Activated CD4-positive, alpha-beta T cell treated with anti-CD3 and anti-CD28 coated beads, Interleukin-2, amount 50 U/mL, for 4 hours (primary cell): ENCODE data around the gene MYO1C.

Source experiments
- DNase-seq, 2 experiments: peaks; one replicate each; pipeline ENCODE4 v3.0.0-alpha.2; 2020

The MYO1C gene

DNA sequence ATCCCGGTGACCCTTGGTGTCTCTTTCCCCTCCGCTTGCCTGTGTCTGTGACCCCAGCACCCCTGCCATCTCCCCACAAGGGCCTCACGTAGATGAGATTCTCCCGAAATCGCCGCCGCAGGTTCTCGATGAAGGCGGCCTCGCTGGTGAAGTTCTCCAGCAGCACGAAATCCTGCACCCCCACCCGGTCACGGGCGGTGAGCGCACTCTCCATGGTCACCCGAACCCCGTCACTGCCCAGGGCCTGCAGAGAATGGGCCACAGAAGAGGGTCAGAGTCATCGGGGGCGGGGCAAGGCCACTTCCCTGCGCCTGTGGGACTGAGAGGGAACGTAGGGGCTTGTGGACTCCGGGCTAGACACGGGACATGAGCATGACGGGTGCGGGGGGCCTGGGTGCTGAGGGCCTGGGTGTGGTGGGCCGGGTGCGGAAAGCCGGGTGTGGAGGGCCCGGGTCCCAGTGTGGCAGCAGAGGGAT lies 8.4 kb downstream of the MYO1C start:
- no peak for DNase-seq

DNA sequence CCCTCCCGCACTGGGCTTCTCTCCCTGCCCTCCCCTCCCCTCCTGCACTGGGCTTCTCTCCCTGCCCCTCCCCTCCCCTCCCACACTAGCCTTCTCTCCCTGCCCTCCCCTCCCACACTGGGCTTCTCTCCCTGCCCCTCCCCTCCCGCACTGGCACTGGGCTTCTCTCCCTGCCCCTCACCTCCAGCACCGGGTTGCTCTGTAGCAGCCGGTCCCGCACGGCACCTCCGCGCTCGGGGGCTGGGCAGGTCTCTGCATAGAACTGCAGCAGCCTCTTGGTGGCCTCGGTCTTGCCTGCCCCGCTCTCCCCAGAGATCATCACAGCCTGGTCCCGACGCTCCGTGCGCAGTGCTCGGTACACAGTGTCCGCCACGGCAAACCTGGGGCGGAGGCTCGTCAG lies 9.8 kb downstream of the MYO1C start:
- no peak for DNase-seq

DNA sequence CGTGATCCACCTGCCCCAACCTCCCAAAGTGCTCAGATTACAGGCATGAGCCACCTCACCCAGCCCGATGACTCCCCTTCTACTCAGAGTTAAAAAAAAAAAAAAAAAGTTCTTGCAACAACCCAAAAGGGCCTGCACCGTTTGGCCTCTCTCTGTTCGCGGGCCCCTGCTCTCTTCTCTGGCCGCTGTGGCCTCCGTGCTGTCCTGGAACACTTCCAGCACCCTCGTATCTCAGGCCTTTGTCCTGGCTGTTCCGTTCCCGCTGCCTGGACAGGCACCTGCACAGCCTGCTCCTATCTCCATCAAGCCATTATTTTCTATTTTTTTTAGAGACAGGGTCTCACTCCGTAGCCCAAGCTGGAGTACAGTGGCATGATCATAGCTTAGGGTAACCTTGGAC lies 10.8 kb downstream of the MYO1C start:
- DNase-seq = no peak

DNA sequence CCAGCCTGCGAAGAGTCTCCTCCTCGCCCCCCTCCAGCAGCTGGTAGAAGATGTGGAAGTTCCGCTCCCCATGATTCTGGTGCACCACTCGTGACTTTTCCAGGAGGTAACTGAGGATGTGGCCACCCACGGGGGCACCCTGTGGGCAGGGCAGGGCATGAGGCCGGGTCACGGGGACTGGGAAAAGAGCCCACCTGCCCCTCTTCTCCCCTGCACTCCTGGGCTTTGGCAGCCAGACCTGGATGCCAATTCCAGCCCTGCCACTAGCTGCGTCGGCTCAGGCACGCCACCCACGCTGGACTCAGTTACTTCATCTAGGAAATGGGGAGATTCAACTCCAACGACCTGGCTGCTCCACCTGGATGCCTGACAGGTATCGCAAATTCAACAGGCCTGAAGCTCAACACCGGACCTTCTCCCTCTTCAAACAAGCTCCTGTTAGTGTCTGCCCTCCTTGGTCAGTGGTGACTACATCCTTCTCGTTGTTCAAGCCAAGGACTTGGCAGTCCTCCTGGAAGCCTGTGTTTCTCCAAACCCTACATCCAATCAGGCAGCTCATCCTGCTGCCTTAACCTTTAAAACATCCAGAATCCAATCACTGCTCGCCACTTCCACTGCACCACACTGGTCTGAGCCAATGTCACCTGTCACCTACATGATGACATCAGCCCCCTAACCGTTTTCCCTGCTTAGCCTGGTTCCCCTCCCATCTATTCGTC lies 11.6 kb downstream of the MYO1C start:
- DNase-seq = no peak

DNA sequence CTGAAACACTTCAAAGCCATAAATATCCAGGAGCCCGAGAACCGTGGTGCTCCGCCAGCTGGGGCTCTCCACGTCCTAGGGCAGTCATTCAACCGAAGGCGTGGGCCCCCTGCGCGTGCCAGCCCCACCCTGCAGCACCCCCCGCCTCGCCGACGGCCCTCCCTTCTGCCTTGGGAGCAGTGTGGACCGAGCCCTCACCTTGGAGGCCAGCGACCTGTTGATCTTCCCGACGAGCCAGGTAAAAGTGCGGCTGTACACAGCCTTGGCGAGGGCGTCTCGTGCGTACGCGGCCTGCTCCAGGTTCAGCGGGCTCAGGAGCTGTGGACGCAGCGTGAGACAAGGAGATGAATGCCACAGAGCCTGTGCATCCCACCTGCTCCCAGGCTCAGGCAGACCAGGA lies 14.1 kb downstream of the MYO1C start:
- DNase-seq = no peak

DNA sequence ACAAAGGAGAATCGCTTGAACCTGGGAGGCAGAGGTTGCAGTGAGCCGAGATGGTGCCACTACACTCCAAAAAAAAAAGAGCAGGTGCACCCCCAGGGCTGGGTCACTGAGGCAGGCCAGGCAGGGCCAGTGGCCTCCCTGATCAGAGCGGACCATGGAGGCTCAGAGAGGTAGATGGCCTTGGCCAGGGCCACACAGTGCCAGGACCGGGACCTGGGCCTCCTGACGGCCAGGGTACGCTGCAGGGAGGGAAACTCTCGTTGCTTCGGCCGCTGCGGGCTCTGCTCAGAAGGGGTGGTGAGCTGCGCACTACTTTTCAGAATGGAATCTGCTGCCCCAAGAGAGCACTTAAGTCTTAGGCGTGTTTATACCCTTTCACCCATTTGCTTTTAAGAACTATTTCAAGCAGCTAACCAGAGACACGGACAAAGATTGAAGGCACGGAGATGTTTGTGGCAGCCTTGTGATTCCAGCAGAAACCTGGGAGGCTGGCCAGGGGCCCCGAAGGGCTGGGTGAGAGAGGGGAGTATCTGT lies 17.1 kb downstream of the MYO1C start:
- DNase-seq = no peak

DNA sequence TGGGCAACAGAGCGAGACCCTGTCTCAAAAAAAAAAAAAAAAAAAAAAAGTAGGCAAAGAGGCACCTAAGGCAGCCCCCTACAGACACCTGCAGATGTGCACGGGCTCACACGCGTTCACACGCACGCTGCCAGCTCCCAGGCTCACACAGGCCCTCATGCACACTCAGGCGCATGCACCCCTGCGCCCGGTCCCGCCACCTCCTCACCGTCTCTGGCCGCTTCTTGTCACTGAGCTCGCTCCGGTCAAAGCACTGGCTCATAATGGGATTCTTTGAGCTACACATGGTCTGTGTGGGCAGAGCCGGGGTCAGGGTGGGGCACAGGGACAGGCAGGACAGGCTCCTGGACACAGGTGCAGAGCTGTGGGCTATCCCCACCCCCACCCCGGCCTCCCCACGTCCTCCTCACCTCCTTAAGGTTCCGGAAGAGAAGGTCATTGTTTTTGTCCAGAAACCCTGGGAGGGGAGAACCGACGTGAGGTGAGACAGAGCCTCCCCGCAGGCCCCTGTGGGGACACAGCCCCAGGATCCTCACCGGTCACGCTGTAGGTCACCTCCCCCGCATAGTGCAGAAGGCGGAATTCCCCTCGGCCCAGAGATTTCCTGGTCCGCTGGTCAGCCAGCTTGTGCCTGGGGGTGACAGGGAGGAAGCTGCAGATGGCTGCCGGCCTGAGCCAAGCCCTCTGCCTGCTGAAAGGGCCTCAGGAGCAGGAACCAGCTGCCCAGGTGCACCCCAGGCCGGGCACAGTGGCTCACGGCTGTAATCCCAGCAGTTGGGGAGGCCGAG lies 17.9 kb downstream of the MYO1C start:
- DNase-seq = no peak

DNA sequence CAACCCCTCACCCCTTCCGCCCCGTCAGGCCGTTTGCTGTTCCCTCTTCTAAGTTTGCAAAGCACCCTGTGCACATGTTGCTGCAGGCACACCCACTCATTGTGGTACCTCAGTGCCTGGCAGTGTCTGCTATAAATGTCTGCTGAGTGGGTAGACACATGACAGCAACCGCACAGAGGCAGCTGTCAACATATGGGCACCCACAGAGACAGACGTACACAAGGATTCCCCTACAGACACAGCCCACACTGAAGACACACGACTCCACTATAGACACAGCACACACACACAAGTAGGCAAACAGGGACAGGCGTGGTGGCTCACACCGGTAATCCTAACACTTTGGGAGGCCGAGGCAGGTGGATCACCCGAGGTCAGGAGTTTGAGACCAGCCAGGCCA lies 18.6 kb downstream of the MYO1C start:
- DNase-seq = peak; percentile 27 to 34

DNA sequence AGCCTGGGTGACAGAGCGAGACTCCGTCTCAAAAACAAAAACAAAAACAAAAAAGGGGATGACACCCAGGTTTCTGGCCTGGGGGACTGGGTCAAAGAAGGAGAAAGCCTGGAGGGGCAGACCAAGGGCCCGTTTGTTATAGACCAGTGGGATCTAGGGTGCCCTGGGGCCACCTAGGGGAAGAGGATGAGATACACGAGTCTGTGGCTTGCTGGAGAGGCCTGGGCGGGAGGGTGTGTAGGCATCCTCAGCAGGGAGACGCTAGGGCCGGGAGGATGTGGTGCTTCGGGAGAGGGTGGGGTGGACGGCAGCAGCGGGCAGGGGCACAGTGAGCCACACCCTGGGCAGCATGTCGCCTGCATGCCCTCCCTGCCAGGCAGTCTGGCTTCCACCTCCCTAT lies 19.3 kb downstream of the MYO1C start:
- no peak for DNase-seq

DNA sequence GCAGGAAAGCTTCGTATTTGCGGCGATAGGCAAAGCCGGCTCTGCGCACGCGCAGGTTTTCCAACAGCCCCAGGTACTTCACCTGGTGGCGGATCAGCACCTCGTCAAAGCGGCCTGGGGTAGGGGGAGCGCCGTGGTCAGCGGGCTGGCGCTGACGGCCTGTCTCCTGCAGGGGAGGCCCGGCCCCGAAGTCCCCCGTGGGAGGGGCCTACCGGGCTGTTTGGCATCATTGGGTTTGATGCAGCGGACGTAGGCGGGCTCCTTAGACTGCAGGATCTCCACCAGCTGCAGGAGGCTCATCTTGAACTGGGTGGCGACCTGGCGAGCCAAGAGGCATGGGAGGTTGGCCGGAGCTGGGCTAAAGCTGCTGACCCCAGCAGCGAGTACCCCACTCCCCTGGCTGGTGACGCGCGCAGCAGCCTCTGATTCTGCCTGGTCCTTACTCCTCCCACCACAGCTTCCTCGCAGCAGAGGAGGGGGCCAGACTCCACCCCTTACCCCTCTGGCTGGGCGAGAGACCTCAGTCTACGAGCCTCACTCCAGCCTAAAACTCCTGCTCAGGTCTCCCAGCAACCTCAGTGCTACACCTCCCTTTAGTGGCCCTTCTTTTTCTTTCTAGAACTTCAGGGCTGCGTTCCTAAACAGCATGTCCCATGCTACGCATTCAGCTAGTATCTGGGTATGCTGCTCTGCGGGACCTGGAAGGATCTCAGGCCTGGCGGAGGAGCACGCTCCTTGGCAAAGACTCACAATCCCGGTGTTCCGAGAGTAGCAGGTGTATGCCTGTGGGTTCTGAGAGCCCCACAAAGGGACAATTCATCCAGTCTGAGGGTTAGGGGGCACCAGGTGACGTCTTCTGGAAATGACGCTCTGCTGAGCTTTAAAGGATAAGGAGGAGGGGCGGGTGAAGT lies 20.3 kb downstream of the MYO1C start:
- DNase-seq = no peak

DNA sequence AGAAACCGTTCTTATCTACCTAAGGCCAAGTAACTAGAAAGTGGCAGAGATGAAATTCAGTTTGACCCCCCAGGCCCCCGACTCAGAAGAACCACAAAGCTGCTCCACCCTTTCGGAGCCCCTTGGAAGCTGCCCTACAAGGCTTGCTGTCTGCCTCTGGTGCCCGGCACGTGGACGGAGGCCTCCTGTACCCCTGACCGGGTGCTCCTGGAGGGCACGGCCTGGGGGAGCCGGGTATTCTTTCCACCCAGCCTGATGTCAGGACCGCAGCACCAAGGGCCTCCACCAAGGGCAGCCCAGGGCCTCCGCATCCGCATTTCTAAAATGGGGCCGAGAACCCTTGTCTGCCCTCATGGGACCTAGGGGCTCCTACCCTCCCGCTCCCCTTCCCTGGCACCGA lies 21.0 kb downstream of the MYO1C start:
- DNase-seq = no peak

DNA sequence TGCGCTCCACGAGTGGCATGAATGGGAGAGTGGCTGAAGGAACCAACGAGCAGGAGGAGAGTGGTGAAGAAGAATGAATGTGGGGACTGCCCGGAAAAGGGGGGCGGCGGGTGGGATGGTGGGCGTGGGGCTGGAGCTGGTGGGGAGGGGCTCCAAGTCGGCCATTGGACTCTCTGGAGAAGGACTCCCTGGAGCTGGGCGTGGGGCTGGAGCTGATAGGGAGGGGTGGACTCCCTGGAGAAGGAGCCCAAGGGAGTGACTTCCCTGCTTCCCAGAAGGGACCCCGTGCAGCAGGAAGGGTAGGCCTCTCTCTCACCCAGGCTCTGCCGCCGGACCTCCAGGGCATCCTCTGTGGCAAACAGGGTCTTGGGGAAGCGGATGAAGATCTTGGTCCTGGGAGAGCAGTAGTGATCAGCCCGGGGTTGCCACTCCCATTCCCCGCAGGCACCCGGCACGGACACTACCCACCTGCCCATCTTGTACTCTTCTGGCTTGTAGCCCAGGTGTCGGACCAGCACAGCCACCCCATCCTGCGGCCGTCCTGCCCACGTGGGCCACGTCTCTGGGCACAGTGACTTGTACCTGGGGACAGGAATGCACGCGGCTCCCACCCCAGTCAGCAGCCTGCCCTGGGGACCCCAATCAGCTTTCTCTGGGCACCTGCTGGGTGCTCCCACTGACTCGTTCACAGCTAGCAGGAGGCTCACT lies 21.6 kb downstream of the MYO1C start:
- no peak for DNase-seq

DNA sequence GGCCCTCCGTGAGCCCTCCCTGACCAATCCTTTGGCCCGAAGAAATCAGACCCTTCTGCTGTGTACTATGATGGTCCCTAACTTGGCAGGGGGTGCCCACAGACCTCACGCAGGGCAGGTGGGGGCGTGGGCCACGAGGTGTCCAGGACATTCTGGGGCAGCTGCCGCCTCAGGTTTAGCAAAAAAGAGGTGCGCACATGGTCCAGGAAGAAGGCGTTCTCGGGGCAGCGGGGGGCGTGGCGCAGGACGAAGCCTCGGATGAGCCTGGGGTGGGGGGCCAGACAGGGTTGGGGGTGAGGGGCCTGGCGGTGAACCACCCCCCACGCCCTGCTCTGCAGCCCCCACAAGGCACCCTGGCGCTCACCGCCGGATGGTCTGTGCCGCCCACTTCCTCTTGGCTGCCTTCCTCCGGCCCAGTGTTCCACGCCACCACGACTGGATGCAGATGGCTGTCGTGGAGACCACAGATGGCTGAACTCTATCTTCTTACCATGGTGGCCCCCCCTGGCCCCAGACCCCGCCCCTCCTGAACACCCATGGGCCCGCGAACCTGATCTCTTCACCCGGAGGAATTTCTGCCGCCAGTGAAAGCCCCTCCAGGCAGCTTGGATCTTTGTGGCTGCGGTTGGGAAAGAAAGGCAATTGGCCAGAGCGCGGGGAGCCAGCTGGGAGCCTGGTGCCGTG lies 22.3 kb downstream of the MYO1C start:
- no peak for DNase-seq

DNA sequence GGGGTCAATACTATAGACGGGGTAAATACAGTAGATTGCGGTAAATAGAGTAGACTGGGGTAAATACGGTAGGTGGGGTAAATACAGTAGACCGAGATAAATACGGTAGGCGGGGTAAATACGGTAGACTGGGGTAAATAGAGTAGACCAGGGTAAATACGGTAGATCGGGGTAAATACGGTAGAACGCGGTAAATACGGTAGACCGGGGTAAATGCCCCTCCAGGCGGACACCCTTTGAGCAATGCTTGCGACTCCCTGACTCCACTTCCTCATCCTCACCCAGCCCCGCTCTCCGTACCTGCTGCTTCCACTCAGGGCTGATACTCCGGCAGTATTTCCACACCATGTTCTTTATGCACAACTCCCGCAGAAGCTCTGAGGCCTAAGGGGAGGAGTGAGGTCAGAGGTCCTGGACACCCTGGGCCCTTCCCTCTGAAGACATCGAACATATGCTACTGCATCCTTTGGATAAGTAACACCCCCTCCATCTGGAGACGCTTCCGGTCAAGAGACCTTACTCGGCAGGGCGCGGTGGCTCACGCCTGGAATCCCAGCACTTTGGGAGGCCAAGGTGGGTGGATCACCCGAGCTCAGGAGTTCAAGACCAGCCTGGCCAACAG lies 23.1 kb downstream of the MYO1C start:
- no peak for DNase-seq

DNA sequence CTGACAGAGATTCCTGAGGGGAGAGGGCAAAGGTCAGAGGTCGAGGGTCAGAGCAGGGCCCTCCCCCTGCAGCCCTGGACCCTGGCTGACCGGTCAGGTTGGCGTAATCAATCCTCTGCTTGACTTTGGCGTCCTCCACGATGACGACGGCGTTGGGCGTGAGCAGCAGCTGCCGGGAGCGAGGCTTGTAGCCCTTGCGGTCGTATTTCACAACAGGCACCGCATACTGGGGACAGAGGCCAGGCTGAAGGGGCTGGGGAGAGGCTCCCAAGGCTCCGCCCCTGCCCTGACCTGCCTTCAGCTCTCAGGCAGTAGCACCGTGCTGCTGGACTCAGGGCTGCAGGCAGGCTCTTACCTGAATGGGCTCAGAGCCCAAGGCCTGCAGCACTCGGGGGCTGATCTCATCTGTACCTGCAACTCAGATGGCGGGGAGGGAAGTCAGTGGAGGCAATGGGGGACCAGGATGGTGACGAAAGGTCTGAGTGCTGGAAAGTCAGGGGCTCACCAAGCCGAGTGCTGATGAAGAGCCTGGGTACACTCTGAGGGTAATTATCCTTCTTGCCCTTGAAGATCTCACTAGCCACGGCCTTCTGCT lies 24.5 kb downstream of the MYO1C start:
- no peak for DNase-seq

DNA sequence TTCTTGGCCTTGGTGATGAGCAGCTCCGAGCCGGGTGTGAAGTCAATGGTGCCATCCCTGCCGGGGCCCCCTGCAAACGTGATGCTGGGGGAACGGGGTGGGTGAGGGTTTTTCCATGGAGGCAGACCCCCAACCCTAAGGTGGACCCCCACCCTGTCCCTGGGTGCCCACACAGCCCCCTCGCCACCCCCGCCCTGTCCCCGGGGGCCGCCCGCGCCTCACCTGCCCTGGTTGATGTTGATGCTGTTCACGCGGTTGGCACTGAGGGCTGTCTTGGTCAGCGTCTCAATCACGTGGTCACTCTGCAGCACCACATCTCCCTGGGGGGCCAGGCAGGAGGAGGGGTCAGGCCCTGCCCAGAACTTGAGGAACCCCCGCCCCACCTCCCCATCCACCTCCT lies 25.2 kb downstream of the MYO1C start:
- DNase-seq = no peak

DNA sequence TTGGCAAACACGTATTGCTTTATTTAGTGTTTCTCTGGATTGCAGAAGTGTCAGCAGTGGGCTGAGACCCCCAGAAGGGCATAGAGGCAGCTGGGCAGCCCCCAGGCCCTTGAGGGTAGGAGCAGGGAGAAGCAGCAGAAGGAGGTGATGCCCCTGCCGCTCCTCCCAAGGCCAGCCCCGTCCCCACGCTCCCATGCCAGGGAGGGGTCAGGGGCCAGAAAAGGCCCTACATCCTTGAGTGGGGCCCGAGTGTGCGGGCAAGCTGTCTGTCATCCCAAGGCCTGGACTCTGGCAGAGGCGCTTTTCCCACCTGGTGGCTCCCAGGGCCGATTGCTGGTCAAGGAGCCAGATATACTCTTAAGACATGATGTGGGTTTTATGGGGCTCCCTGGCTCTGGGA lies 28.3 kb downstream of the MYO1C start:
- DNase-seq = no peak

DNA sequence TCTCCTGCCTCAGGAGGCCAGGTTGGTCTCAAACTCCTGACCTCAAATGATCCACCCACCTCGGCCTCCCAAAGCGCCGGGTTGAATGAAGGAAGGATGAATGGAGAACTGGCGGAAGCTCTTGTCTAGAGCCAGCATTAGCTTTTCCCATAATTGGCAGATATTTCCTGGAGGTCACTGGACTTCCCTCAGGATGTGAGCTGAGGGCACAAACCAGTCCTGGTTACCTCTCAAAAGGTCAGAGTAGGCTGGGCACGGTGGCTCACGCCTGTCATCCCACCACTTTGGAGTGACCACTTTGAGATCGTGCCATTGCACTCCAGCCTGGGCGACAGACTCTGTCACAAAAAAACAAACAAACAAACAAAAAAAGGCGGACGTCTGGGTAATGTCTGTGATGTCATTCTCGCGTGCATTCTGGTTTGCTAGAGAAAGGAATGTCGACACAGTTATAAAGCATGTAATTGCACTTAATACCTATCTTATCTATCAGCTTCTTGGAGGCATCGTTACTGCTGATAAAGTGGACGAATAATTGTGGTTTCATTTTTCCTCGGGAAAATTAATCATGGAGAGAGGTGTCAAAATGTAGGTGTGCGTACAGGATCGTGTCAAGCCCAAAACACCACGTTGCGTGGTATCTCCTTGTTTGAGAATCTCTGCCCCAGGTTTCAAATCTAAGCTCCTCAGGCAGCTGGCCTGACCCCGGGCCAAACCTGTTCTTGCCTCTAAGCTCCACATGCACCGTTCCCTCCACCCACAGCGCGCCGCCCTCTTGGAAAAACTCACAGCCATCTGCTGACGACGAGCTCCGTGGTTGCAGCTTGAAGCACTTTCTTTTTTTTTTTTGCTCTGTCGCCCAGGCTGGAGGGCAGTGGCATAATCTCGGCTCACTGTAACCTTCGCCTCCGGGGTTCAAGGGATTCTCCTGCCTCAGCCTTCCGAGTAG lies 30.0 kb downstream of the MYO1C start:
- DNase-seq = no peak

DNA sequence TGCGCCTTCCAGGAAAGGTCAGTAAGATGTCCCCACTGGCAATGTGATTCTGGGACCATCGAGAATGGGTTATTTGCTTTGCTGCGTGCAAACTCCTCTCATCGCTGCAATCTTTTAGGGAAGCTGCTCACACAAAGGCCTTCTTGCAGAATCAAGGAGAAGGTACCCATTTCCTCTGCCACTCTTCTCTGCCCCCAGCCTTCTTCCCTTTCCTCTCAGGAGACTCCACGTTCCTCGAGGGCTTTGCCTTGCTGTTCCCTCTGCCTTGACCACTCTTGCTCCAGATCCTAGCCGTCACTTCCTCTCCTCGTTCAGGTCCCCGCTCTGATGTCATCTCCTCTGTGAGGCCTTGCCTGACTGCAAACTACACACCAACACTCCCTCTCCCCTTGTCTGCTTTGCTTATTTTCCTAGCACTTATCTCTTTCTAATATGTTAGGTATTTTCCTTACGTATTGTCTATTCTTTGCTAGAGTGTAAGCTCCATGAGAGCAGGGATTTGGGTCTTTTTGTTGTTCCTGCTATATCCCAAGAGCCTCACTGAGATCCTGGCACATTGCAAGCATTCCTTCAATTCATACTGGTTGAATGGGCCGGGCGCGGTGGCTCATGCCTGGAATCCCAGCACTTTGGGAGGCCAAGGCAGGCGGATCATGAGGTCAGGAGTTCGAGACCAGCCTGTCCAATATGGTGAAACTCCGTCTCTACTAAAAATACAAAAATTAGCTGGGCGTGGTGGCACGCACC lies 31.1 kb downstream of the MYO1C start:
- no peak for DNase-seq
